Measurements from ENCODE around the gene RIC8A. TPM values are rescaled to one million over a fixed set of nuclear protein-coding genes. Genes with fewer than 3 reads are reported as not detected.

RIC8A gene
- total and polyA plus RNA-seq, 5 donors = 42.4 to 80.6 (median 57.7) TPM

DNA sequence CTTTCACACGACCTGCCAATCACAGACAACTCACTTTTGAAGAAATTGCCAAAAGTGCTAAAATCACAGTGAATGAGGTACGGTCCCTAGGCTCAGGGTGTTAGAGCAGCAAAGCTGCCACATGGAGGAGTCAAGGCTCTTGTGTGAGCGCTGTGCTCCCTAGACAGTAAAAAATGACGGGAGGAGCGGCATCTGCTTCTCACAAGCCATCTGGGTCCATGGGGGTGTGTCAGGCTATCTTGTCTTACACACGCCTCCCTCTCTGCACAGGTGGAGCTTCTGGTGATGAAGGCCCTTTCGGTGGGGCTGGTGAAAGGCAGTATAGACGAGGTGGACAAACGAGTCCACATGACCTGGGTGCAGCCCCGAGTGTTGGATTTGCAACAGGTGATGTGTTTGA lies 44.0 kb downstream of the RIC8A start:
- ATAC-seq (no peak), DNase-seq (no peak)
- H3K27ac ChIP-seq (ENCODE audit: low read length) = no peak overlapping the region
- 79% methylated on average over 10 of the region's 10 CpGs for WGBS
- intact Hi-C loops (cut with DNase I) = no loop called here
- H3K9me3 ChIP-seq (ENCODE audit: control insufficient read depth, low read length) = no peaks in the 10 kb centered on the region
- H3K27me3 ChIP-seq (ENCODE audit: control insufficient read depth, insufficient read depth) = no peaks in the 10 kb centered on the region
- no peak overlapping the region for H3K4me3 ChIP-seq (ENCODE audit: low read length)
- no peaks in the 10 kb centered on the region for H3K4me1 ChIP-seq (ENCODE audit: control insufficient read depth, insufficient read depth, low read length)

DNA sequence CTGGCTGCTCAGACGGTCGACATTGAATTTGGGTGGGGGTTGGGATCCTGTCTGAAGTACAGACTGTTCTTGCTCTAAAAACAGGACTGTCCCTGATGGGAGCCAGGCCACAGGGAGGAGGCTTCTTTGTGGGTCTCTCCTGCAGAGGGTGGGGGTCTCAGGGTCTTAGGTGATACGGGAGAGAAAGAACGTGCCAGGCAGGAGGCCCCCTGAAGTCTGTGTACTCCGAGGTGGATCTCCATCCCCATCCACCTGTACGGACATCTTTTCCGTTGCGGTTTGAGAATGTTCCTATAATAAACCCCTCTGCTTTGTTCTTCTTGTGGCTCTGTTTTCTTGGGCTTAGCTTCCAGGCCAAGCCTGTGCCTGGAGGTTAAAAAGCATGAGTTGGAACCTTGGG lies 45.2 kb downstream of the RIC8A start:
- Histone ChIP-seq H3K27me3 (ENCODE audit: control insufficient read depth, insufficient read depth) (no peaks in the 10 kb centered on the region), H3K4me1 (ENCODE audit: control insufficient read depth, insufficient read depth, low read length) (no peaks in the 10 kb centered on the region), H3K4me3 (ENCODE audit: low read length) (no peak overlapping the region), H3K9me3 (ENCODE audit: control insufficient read depth, low read length) (no peaks in the 10 kb centered on the region), H3K27ac (ENCODE audit: low read length) (no peak overlapping the region)
- DNase-seq = no peak
- intact Hi-C loops (cut with DNase I) = no loop called here
- no peak for ATAC-seq
- 88% methylated on average over 8 of the region's 8 CpGs for whole genome bisulfite sequencing

DNA sequence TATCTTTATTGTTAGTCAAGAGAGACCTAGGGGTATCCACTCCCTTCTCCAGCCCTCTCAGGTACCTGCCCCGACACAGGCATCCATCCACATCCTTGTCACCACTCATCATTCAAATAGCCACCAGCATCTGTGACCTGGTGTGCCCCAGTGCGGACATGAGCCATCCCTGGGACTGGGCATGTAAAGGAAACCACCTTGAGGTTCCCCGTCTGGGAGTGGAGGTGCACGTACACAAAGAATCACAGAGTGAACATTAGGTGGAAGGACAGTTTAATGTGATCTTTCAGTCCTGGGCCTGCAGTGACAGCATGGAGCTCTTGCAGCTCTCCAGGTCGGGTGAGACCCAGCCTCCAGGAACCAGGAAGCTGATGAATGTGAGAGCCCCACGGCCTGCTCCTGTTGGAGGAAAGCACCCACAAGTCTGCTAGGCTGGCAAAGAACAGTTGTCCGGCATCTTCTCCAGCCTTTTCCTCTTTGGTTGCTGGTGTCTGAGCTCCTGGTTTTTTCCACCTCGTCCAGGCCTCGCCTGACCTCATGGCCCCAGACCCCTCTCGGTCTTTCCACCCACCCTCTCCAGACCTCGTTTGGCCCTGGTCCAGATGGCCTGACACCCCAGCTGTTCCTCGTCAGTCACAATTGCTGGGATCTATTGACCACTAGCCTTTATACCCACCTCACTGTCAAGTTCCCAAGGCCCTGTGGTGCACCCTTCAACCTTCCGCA lies 45.8 kb downstream of the RIC8A start:
- ATAC-seq (no peak), DNase-seq (no peak)
- Histone ChIP-seq H3K27ac (ENCODE audit: low read length) (no peak overlapping the region), H3K27me3 (ENCODE audit: control insufficient read depth, insufficient read depth) (no peaks in the 10 kb centered on the region), H3K4me3 (ENCODE audit: low read length) (no peak overlapping the region), H3K9me3 (ENCODE audit: control insufficient read depth, low read length) (no peaks in the 10 kb centered on the region), H3K4me1 (ENCODE audit: control insufficient read depth, insufficient read depth, low read length) (no peaks in the 10 kb centered on the region)
- WGBS = 70% methylated on average over 13 of the region's 13 CpGs
- intact Hi-C loops (cut with DNase I) = no loop called here

DNA sequence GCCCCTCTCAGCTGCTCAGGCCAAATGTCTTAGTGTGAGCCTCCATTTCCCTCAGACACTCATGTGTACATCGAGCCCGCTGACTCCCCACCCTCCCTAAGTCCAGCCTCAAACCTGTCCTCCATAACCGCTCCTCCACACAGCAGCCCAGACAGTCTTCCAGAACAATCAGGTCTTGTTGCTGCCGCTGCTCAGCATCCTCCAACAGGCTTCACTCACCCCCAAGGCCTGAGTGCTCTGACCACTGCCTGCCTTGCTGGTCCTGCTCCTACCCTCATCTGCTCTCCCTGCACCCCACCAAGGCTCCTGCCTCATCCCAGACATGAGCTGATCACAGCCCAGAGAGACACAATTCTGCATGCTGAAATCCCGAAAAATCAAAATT lies 46.4 kb downstream of the RIC8A start:
- H3K4me1 ChIP-seq (ENCODE audit: control insufficient read depth, insufficient read depth, low read length) = no peaks in the 10 kb centered on the region
- H3K4me3 ChIP-seq (ENCODE audit: low read length) = no peak overlapping the region
- H3K27ac ChIP-seq (ENCODE audit: low read length) = no peak overlapping the region
- DNase-seq (no peak), ATAC-seq (no peak)
- intact Hi-C loops (cut with DNase I) = no loop called here
- H3K27me3 ChIP-seq (ENCODE audit: control insufficient read depth, insufficient read depth) = no peaks in the 10 kb centered on the region
- 90% methylated on average over 5 of the region's 5 CpGs for WGBS
- no peaks in the 10 kb centered on the region for H3K9me3 ChIP-seq (ENCODE audit: control insufficient read depth, low read length)

DNA sequence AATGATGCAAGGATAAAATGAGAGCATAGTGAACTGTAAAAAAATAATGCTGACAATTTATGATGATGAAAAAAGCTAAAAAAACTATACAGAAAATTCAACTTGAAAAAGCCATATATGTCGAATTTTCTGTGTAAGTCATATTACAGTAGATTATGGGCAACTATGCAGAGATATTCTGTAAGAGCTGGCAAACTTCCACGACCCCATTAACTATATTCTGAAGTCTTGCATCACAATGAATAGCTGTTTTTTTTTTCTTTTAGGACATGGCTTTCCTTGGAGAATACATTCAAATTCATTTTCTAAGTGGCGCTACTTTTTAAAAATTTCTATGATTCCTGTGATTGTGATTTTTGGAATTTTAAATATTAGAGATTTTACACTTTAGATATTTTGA lies 47.7 kb downstream of the RIC8A start:
- WGBS = 49% methylated on average over 3 of the region's 3 CpGs
- Histone ChIP-seq H3K27ac (ENCODE audit: low read length) (no peak overlapping the region), H3K4me3 (ENCODE audit: low read length) (no peak overlapping the region), H3K27me3 (ENCODE audit: control insufficient read depth, insufficient read depth) (no peaks in the 10 kb centered on the region), H3K4me1 (ENCODE audit: control insufficient read depth, insufficient read depth, low read length) (no peaks in the 10 kb centered on the region), H3K9me3 (ENCODE audit: control insufficient read depth, low read length) (no peaks in the 10 kb centered on the region)
- intact Hi-C loops (cut with DNase I) = no loop called here
- ATAC-seq (no peak), DNase-seq (no peak)

DNA sequence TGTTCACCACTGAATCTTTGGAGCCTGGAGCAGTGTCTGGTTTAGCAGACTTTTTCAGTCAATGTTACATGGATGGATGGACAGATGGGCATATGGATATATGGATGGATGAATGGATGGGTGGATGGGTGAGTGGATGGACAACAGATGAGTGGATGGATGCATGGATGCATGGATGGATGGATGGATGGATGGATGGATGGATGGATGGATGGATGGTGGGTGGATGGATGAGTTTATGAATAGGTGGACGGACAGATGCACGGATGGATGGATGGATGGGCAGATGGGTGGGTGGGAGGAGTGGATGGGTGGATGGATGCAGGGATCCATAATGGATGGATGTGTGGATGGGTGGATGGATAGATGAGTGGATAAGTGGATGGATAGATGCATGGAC lies 48.3 kb downstream of the RIC8A start:
- no peaks in the 10 kb centered on the region for H3K4me1 ChIP-seq (ENCODE audit: control insufficient read depth, insufficient read depth, low read length)
- H3K9me3 ChIP-seq (ENCODE audit: control insufficient read depth, low read length) = no peaks in the 10 kb centered on the region
- ATAC-seq (no peak), DNase-seq (no peak)
- intact Hi-C loops (cut with DNase I) = no loop called here
- no peak overlapping the region for H3K4me3 ChIP-seq (ENCODE audit: low read length)
- WGBS = 94% methylated on average over 2 of the region's 2 CpGs
- H3K27me3 ChIP-seq (ENCODE audit: control insufficient read depth, insufficient read depth) = no peaks in the 10 kb centered on the region
- no peak overlapping the region for H3K27ac ChIP-seq (ENCODE audit: low read length)

DNA sequence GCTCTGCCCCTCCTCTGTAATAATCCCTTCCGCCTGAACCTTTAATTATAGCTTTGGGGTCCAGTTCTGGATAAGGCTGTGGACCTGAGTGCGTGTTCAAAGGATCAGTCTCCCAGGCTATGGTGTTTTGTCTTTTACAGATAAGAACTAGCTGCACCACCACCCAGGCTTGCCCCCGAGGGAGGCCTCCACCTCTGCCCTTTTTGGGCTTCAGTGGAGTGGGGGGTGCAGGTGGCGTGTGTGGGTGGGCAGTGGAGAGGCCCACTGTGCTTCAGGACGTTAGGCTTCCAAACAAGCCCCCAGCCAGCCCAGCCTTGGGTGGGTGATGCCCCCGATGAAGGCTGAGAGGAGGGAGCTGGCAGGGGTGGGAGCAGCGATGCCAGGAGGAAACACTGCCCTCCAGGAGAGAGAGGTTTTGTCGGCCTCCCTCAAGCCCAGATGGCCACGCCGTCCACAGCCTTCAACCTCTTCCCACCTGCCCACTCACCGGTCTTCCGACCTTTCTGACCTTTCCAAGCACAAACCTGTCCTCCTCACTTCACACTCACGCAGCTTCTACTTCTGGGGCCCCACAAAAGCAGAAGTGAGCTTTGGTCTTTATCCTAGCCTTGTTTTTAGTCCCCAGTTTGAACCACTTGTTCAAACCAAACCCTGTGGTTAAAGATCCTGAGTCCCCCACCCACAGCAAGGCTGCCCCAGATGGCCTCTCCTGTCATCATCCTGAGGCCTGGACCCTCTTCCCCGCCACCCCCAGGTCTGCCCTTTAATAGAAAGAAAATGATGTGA lies 49.6 kb downstream of the RIC8A start:
- DNase-seq (no peak), ATAC-seq (no peak)
- H3K27me3 ChIP-seq (ENCODE audit: control insufficient read depth, insufficient read depth) = no peaks in the 10 kb centered on the region
- H3K27ac ChIP-seq (ENCODE audit: low read length) = no peak overlapping the region
- 75% methylated on average over 14 of the region's 14 CpGs for WGBS
- no peaks in the 10 kb centered on the region for H3K9me3 ChIP-seq (ENCODE audit: control insufficient read depth, low read length)
- no peaks in the 10 kb centered on the region for H3K4me1 ChIP-seq (ENCODE audit: control insufficient read depth, insufficient read depth, low read length)
- intact Hi-C loops (cut with DNase I) = no loop called here
- no peak overlapping the region for H3K4me3 ChIP-seq (ENCODE audit: low read length)

DNA sequence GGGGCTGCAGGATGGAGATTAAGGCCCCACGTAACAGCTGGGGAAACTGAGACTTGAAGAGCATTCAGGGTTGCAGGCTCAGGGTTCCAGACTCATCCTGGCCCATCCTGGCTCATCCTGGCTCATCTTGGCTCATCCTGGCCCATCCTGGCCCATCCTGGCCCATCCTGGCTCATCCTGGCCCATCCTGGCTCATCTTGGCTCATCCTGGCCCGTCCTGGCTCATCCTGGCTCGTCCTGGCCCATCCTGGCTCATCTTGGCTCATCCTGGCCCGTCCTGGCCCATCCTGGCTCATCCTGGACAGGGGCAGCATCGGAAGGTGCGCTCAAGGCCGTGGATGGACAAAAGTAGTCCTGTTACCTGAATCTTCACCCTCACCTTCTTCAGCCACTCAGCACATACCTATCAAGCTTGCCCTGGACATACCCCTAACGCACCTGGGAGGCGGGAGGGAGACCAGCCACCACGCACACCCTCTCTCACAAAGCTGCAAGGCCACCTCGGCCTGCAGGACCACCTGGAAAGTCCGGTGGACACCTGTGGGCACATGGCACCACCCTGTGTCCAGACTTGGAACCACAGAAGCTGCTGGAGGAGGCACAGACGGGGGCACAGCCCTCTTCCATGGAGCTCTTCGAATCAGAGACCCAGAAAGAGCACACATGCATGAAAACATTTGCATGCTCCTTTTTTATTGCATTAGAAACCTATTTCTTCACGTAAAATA lies 50.4 kb downstream of the RIC8A start:
- no peaks in the 10 kb centered on the region for H3K27me3 ChIP-seq (ENCODE audit: control insufficient read depth, insufficient read depth)
- ATAC-seq = no peak
- H3K27ac ChIP-seq (ENCODE audit: low read length) = no peak overlapping the region
- H3K9me3 ChIP-seq (ENCODE audit: control insufficient read depth, low read length) = no peaks in the 10 kb centered on the region
- no peaks in the 10 kb centered on the region for H3K4me1 ChIP-seq (ENCODE audit: control insufficient read depth, insufficient read depth, low read length)
- WGBS = 80% methylated on average over 15 of the region's 15 CpGs
- H3K4me3 ChIP-seq (ENCODE audit: low read length) = no peak overlapping the region
- intact Hi-C loops (cut with DNase I) = no loop called here
- no peak for DNase-seq

DNA sequence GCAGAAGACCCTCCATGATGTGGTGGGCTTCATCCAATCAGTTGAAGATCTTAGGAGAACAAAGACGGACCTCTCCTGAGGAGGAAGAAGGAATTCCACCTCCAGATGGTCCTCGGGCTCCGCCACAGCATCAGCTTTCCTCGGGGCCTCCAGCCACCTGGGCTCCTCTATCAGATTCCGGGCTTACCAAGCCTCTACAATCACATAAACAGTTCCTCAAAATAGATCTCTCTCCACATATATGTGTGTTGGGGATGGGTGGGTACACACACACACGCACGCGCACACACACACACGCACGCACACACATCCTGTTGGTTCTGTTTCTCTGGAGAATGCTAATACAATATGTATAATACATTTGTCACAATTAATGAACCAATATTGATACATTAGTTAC lies 51.9 kb downstream of the RIC8A start:
- DNase-seq = no peak
- Histone ChIP-seq H3K9me3 (ENCODE audit: control insufficient read depth, low read length) (no peaks in the 10 kb centered on the region), H3K27me3 (ENCODE audit: control insufficient read depth, insufficient read depth) (no peaks in the 10 kb centered on the region), H3K4me3 (ENCODE audit: low read length) (no peak overlapping the region), H3K4me1 (ENCODE audit: control insufficient read depth, insufficient read depth, low read length) (no peaks in the 10 kb centered on the region), H3K27ac (ENCODE audit: low read length) (no peak overlapping the region)
- WGBS = 79% methylated on average over 10 of the region's 10 CpGs
- intact Hi-C loops (cut with DNase I) = no loop called here
- ATAC-seq = no peak

DNA sequence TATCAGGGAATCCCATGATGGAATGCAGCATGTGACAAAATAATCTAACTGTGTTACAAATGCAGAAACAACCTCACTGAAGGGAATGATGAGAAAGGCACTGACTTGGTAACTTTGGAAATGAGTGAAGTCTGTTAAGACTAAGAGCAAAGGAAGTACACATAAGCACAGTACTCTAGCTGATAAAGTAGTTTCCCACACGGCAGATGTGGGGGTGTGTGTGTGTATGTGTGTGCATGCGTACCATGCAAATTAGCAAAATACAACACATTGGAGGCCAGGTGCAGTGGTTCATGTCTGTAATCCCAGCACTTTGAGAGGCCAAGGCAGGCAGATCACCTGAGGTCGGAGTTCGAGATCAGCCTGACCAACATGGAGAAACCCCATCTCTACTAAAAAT lies 54.1 kb downstream of the RIC8A start:
- Histone ChIP-seq H3K4me1 (ENCODE audit: control insufficient read depth, insufficient read depth, low read length) (no peaks in the 10 kb centered on the region), H3K27ac (ENCODE audit: low read length) (no peak overlapping the region), H3K27me3 (ENCODE audit: control insufficient read depth, insufficient read depth) (no peaks in the 10 kb centered on the region), H3K4me3 (ENCODE audit: low read length) (no peak overlapping the region), H3K9me3 (ENCODE audit: control insufficient read depth, low read length) (no peaks in the 10 kb centered on the region)
- no peak for ATAC-seq
- intact Hi-C loops (cut with DNase I) = no loop called here
- DNase-seq = no peak
- 83% methylated on average over 4 of the region's 4 CpGs for WGBS

Data from right cardiac atrium (tissue), 5 donors.